IPS-20b (cell line): ENCODE results near the gene DOCK3.

Experiments used
- H3K27ac ChIP-seq: one replicate; pipeline ENCODE4 v1.5.1; 2013; ENCODE audit warnings: low read length
- H3K27me3 ChIP-seq: 2 replicates; pipeline ENCODE4 v1.6.1; 2013; ENCODE audit warnings: mild to moderate bottlenecking, low read length, inconsistent platforms; ENCODE audit not compliant: insufficient read depth
- H3K36me3 ChIP-seq: 2 replicates; pipeline ENCODE4 v1.6.1; 2013; ENCODE audit warnings: low read depth, mild to moderate bottlenecking, inconsistent platforms, low read length, moderate library complexity; ENCODE audit not compliant: insufficient read depth
- H3K4me1 ChIP-seq: 2 replicates; pipeline ENCODE4 v1.6.1; 2013; ENCODE audit warnings: mild to moderate bottlenecking, control low read depth, inconsistent platforms, low read length, moderate library complexity; ENCODE audit not compliant: insufficient read depth
- H3K4me3 ChIP-seq: 2 replicates; pipeline ENCODE4 v1.5.1; 2013; ENCODE audit warnings: mild to moderate bottlenecking, low read length, inconsistent platforms
- H3K9ac ChIP-seq: 2 replicates; pipeline ENCODE4 v1.6.1; 2013; ENCODE audit warnings: low read depth, mild to moderate bottlenecking, inconsistent platforms, low read length, moderate library complexity
- H3K9me3 ChIP-seq: 2 replicates; pipeline ENCODE4 v1.6.1; 2013; ENCODE audit warnings: mild to moderate bottlenecking, low read depth, low read length, inconsistent platforms; ENCODE audit not compliant: insufficient read depth

DOCK3 gene

DNA sequence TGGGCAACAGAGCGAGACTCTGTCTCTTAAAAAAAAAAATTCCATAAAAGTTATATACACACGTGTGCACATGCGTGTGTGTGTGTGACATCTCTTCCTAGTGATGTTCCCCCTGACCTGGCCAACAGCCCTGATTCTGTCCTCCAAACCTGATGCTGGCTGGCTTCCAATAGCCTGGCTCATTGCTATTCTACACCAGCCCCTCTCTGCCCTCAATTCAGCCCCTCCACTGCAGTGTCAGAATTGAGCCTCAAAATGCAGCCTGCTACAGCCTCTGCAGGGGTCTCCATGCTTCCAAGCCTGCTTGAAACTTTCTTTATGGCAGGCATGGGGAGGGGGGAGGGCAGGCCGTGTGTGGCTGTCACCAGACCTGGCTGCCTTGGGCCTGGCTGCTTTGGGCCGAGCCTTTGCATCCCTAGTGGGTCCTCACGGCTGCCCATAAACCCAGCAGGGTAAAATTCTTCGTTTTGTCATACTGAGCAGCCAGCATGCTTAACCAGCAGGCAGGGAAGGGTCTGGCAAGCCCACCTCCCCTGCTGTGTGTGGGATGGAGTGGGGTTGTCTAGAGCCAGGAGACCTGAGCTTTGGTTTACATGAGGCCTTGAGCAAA is 22.7 kb upstream of the DOCK3 start:
- Histone ChIP-seq H3K9ac (no peak overlapping the region), H3K27me3 (no peaks in the 10 kb centered on the region), H3K36me3 (no peaks in the 10 kb centered on the region), H3K27ac (no peak overlapping the region), H3K4me3 (no peak overlapping the region), H3K9me3 (no peaks in the 10 kb centered on the region), H3K4me1 (peaks cover 16% of the 10 kb centered on the region)

DNA sequence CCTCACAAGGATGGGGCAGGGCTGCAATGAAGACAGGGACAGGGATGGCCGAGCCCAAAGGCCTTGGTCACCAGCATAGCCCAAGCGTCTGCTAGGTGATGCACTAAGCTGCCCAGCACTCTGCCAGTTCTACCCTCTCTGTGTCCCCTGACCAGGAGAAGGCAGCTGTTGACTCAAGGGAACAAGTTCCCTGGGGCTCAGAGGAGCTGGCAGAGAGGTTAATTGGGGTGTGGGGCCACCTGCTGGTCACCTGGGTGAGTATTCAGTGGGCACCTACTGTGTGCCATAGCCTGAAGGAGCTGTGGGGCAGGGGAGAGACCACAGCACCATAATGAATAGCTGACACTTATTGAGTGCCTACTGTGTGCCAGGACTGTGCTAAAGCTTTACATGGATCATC is 22.0 kb upstream of the DOCK3 start:
- H3K4me1 ChIP-seq: peaks cover 16% of the 10 kb centered on the region
- no peaks in the 10 kb centered on the region for H3K27me3 ChIP-seq
- H3K9me3 ChIP-seq: no peaks in the 10 kb centered on the region

DNA sequence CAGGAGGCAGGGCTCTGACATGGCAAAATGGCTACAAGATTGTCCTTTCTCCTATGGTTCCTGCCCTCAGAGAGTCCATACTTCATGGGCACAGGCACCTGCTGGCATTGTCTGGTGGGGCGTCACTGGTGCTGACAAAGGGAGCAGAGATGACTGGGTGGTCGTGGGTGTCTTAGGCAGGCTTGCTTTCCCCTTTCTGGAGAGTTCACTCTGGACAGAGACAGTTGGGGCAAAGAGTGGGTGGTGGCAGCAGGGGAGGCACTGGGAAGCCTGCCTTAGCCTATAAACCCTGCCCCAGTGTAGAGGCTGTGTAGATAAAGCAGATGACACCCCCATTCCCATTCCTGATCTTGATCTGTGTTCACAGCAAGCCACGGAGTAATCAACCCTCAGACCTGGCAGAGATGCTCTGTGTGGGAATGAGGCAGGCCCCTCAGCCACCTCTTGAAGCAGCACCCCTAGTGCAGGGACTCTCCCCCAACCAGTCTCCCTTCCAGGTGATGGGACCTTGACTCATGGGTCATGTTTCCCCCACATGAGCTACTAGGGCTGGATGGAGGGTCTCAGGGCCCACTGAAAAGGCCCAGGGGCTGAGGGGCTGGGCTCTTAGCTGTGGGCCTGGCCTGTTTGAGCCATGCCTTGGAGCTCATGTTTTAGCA is 20.7 kb upstream of the DOCK3 start:
- Histone ChIP-seq H3K27me3 (no peaks in the 10 kb centered on the region), H3K4me3 (no peak overlapping the region), H3K9ac (no peak overlapping the region), H3K4me1 (peaks cover 13% of the 10 kb centered on the region), H3K27ac (no peak overlapping the region), H3K9me3 (no peaks in the 10 kb centered on the region), H3K36me3 (no peaks in the 10 kb centered on the region)

More for the DNA sequence above, 22.0 kb upstream of the DOCK3 start:
- Histone ChIP-seq H3K27ac (no peak overlapping the region), H3K36me3 (no peaks in the 10 kb centered on the region), H3K4me3 (no peak overlapping the region), H3K9ac (no peak overlapping the region)

DNA sequence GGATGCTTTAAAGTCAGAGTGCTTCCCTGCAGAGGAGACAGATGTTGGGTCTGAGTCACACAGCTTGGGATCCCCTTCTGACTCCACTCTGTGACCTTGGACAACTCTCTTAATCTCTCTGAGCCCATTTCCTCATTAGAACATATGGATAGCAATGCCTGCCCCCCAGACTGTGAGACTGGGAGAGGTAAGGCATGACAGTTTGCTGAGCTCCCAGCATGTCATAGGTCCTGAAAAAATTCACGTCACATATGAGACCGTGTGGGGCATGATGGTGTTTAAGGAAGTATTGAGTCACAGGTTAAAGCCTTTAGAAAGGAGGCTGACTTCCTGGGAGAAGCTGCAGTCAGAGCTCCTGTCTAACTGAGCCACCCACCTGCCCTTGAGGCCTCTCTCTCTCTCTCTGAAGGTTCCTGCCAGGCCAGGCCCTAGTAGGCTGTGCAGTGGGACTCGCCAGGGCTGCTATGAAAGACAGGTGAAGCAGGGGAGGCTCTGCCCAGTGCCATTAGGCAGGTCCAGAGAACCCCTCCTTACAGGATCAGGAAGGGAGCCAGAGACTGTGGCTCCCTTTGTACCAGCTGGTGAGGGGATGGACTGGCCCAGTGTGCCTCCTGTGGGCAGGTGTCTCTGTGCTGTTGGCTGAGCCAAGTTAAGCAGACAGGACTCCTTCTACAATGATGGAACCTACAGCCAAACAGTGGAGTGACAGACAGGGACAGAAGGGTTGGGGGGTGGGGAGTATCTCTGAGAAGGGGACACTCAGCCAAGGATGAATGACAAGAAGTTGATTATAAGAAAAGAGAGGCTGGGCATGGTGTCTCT is 19.5 kb upstream of the DOCK3 start:
- H3K36me3 ChIP-seq: no peaks in the 10 kb centered on the region
- H3K4me1 ChIP-seq: peaks cover 13% of the 10 kb centered on the region
- H3K9ac ChIP-seq: no peak overlapping the region
- no peak overlapping the region for H3K27ac ChIP-seq
- H3K9me3 ChIP-seq: no peaks in the 10 kb centered on the region
- no peaks in the 10 kb centered on the region for H3K27me3 ChIP-seq
- H3K4me3 ChIP-seq: no peak overlapping the region

DNA sequence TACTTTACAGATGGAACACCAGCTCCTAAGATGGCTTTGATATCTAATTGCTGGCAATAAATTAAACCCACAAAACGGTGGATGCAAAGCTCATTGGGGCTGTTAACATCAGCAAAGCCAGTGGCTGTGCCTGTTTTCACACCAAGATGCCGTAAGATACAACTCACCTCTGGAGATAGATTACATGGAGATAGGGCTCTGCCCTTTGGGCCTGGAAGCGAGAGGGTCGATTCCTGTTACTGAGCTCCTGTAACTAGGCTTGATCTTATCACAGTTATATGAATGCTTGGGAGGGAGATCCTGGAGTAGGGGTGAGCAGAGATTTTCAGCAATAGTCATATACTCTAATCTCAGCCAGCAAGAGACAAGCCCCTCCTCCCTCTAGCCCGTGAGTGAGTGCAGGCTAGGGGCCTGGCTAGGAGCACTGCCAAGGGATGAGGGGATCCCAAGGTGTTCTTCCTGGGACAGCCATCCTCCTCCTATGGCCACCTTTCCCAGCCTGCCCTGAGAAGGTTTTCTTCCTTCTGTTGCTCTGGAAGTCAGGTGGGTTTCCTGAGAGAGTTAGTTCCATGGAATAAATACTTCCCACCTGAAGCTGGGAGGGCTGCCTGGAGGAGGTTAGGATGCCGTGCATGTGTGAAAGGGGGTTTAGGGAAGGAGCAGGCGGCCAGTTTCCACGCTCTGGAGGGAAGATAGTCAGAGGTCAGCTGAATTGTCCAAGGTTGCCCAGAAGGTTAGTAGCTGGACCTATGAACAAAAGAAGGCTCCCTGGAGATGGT is 18.1 kb upstream of the DOCK3 start:
- no peaks in the 10 kb centered on the region for H3K27me3 ChIP-seq
- peaks cover 10% of the 10 kb centered on the region for H3K4me1 ChIP-seq
- no peak overlapping the region for H3K4me3 ChIP-seq
- no peak overlapping the region for H3K9ac ChIP-seq
- no peaks in the 10 kb centered on the region for H3K36me3 ChIP-seq
- no peak overlapping the region for H3K27ac ChIP-seq
- H3K9me3 ChIP-seq: no peaks in the 10 kb centered on the region

DNA sequence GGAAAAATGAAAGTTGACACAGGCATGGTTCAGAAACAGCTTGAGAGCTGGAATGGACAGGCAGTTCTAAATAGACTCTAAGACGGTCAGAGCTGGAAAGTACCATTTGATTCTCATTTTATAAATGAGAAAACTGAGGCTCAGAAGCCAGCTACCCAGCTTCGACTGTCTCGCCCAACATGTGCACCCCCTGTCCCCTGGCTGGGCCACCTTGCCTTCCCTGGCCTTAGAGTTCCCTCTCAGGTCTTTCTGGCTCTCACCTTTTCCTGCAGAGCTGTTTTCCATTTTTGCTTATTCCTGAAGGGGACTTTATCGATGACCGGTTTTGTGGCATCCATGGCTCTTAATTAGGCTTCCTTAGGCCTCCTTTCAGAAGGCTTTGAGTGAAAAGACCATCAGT is 17.3 kb upstream of the DOCK3 start:
- Histone ChIP-seq H3K9ac (no peak overlapping the region), H3K4me3 (no peak overlapping the region), H3K27ac (no peak overlapping the region), H3K27me3 (no peaks in the 10 kb centered on the region), H3K9me3 (no peaks in the 10 kb centered on the region), H3K36me3 (no peaks in the 10 kb centered on the region), H3K4me1 (peaks cover 3% of the 10 kb centered on the region; the same call in 1 of the 2 replicates)

DNA sequence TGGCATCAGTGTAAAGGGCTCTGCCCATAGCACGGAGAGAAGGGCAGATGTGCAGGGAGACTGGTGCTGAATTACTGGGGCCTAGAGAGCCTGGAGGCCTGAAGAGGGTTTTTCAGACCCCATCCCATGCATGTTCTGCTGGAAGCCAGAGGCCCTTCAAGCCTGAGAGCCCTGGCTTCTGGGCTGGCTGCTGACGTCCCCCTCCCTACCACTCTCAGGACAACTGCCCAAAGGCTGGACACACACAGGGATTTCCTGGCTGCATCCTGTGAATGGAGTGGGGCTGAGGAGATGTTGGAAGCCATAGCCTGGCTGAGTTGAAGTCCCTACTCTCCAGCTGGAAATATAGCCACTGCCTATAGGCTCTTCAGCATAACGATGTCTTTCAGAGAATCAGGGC is 16.9 kb upstream of the DOCK3 start:
- Histone ChIP-seq H3K36me3 (no peaks in the 10 kb centered on the region), H3K9me3 (no peaks in the 10 kb centered on the region), H3K9ac (no peak overlapping the region), H3K27me3 (no peaks in the 10 kb centered on the region), H3K27ac (no peak overlapping the region), H3K4me3 (no peak overlapping the region), H3K4me1 (no peaks in the 10 kb centered on the region; the same call in 1 of the 2 replicates)

DNA sequence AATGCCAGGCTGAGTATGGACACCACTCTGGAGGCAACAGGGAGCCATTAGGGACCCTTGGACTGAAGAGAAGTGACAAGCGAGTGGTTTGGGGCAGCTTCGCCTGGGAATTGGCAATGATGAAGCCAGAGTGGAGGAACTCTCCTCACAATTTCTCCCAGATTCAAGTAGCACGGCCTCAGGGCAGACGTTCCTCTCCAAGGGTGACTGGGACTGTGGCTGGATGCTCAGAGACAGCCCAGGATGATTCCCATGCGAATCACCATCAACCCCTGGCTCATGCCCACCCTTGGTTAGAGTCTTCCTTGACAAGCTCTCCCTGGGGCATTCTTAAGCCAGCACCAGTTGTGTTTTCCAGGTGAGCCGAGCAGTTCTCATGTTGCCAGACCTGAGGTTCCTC is 16.3 kb upstream of the DOCK3 start:
- H3K36me3 ChIP-seq: no peaks in the 10 kb centered on the region
- H3K9ac ChIP-seq: no peak overlapping the region
- H3K4me3 ChIP-seq: no peak overlapping the region
- H3K27me3 ChIP-seq: no peaks in the 10 kb centered on the region
- no peaks in the 10 kb centered on the region for H3K4me1 ChIP-seq
- no peaks in the 10 kb centered on the region for H3K9me3 ChIP-seq
- H3K27ac ChIP-seq: no peak overlapping the region

DNA sequence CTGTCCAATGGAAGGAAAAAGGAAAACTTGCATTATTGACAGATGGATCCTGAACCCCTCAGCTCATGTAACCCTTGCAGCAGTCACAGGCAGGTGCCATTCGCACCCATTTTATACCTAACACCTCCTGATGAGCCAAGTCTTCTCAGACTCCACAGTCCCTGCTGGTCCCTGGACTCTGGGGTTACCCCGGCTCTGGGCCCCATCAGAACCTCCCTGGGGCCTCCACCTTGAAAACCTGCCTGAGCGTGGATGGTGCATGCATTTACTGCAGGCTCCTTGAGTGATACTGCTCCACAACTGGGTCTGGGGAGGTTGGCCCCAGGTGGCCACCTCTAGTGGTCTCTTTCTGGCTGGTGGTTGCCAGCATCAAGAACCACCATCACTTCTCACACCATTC is 15.9 kb upstream of the DOCK3 start:
- no peak overlapping the region for H3K4me3 ChIP-seq
- H3K27ac ChIP-seq: no peak overlapping the region
- no peak overlapping the region for H3K9ac ChIP-seq
- H3K9me3 ChIP-seq: no peaks in the 10 kb centered on the region
- H3K36me3 ChIP-seq: no peaks in the 10 kb centered on the region
- no peaks in the 10 kb centered on the region for H3K27me3 ChIP-seq
- no peaks in the 10 kb centered on the region for H3K4me1 ChIP-seq

DNA sequence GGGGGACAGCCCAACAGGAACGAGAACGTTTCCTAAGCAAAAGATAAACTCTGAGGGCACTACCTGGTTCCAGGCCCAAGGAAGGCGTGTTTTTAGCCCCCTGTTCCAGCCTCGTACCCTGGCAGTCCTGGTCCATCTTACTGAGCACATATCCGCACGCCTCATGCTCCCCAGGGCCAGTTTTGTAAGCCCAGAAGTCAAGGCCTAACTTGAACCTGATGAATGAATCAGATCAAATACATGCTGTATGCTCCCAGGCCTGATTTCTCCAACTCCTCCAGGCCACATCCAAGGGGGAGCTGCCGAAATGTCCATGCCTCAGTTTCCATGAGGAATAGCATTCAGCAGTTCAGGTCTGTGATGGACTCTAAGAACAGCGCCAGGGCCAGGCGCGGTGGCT is 14.3 kb upstream of the DOCK3 start:
- Histone ChIP-seq H3K4me3 (no peak overlapping the region), H3K27me3 (no peaks in the 10 kb centered on the region), H3K36me3 (no peaks in the 10 kb centered on the region), H3K9ac (no peak overlapping the region), H3K4me1 (no peaks in the 10 kb centered on the region), H3K27ac (no peak overlapping the region), H3K9me3 (no peaks in the 10 kb centered on the region)

DNA sequence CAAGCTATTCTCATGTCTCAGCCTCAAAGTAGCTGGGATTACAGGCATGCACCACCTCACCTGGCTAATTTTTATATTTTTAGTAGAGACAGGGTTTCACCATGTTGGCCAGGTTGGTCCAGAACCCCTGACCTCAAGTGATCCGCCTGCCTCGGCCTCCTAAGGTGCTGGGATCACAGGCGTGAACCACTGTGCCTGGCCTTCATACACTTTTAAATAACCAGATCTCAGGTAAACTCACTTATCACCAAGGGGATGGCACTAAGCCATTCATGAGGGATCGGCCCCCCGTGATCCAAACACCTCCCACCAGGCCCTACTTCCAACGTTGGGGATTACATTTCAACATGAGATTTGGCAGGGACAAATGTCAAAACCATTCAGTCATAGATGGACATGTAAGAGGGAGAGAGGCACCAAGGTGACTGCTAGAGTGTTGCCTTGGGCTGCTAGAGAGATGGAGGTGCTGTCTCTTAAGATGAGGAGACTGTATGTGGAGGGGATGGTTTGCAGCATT is 13.3 kb upstream of the DOCK3 start:
- H3K9ac ChIP-seq: no peak overlapping the region
- no peaks in the 10 kb centered on the region for H3K9me3 ChIP-seq
- H3K27me3 ChIP-seq: no peaks in the 10 kb centered on the region
- no peaks in the 10 kb centered on the region for H3K36me3 ChIP-seq
- H3K4me3 ChIP-seq: no peak overlapping the region
- no peak overlapping the region for H3K27ac ChIP-seq
- no peaks in the 10 kb centered on the region for H3K4me1 ChIP-seq
